SHP77 (cell line): ENCODE measurements around the gene ZBTB7B.

Experiments used
- DNase-seq, 2 experiments: peaks; one replicate each; lab custom pipeline; 2025; lab: John Stamatoyannopoulos, UW

ZBTB7B gene

GRCh38 chr1:155061381-155062150 is 59.0 kb downstream of the ZBTB7B start:
- DNase-seq: peak; percentile 90 to 94

- DNase-seq: no peak
Observed at GRCh38 chr1:155062151-155062686, 59.6 kb downstream of the ZBTB7B start.

- no peak for DNase-seq
Observed at GRCh38 chr1:155062702-155063411, 60.3 kb downstream of the ZBTB7B start.

GRCh38 chr1:155063550-155064110 is 61.0 kb downstream of the ZBTB7B start, which contains the start of gene EFNA4:
Gene EFNA4 (plus strand): TSS chr1:155063740. CDS start chr1:155063824, 84 bp downstream.
- peak; percentile 43 to 68 for DNase-seq

GRCh38 chr1:155064111-155064831 is 61.7 kb downstream of the ZBTB7B start:
- DNase-seq: peak; percentile 23 to 66

- DNase-seq: no peak
Observed at GRCh38 chr1:155064832-155065429, 62.3 kb downstream of the ZBTB7B start.

GRCh38 chr1:155066777-155067176 is 64.2 kb downstream of the ZBTB7B start:
- no peak for DNase-seq
